Measurements from ENCODE around the gene BACE1.
"Not testable (repeated sequence)": the region's sequence is repeated elsewhere in the genome, so short reads cannot be mapped to it uniquely, and the experiment has no call there.

BACE1 gene

GRCh38 chr11:117272175-117272574 lies 43.9 kb downstream of the BACE1 start:
- not testable (repeated sequence) for DNase-seq

- DNase-seq: no peak
These were observed 44.8 kb downstream of the BACE1 start for GRCh38 chr11:117271208-117271607.

- no peak for DNase-seq
These were observed 46.2 kb downstream of the BACE1 start for GRCh38 chr11:117269856-117270255.

GRCh38 chr11:117265745-117266144 lies 50.3 kb downstream of the BACE1 start:
- DNase-seq: no peak

- not testable (repeated sequence) for DNase-seq
These were observed 51.3 kb downstream of the BACE1 start for GRCh38 chr11:117264624-117265323.

GRCh38 chr11:117259417-117259816 lies 56.6 kb downstream of the BACE1 start:
- no peak for DNase-seq

GRCh38 chr11:117258576-117258975 lies 57.5 kb downstream of the BACE1 start:
- no peak for DNase-seq

GRCh38 chr11:117256573-117256972 lies 59.5 kb downstream of the BACE1 start:
- DNase-seq: no peak

GRCh38 chr11:117255966-117256365 lies 60.1 kb downstream of the BACE1 start:
- DNase-seq: no peak

- no peak for DNase-seq
These were observed 64.5 kb downstream of the BACE1 start for GRCh38 chr11:117251506-117251905.

- no peak for DNase-seq
These were observed 66.5 kb downstream of the BACE1 start for GRCh38 chr11:117249571-117249970.

GRCh38 chr11:117248341-117248740 lies 67.7 kb downstream of the BACE1 start:
- DNase-seq: no peak

- DNase-seq: no peak
These were observed 76.8 kb downstream of the BACE1 start for GRCh38 chr11:117239295-117239694.

GRCh38 chr11:117238221-117238620 lies 77.8 kb downstream of the BACE1 start:
- no peak for DNase-seq

All from stimulated activated naive CD4-positive, alpha-beta T cell treated with Interleukin-2 at 50 U/mL for 16 hours (primary cell).